HepG2 (cell line): Measurements from ENCODE around the gene GHSR. TPM values are rescaled to one million over a fixed set of nuclear protein-coding genes. Genes with fewer than 3 reads are reported as not detected.

Source experiments
- ARID5B ChIP-seq: IDR thresholded peaks from 2 replicates; pipeline ENCODE4 v1.4.0; 2020; ENCODE audit warnings: mild to moderate bottlenecking, missing genetic modification reagents
- NCOA5 ChIP-seq: sonication (generic); formaldehyde crosslinking; IDR thresholded peaks from 2 replicates; pipeline ENCODE4 v1.4.0; 2020; ENCODE audit warnings: missing genetic modification reagents
- POLR2A ChIP-seq, 2 experiments: IDR thresholded peaks; 2 replicates each; pipeline ENCODE4 v1.6.1; 2011; ENCODE audit warnings: low read depth in 2 of 2, low read length in 2 of 2, mild to moderate bottlenecking in 1 of 2, moderate library complexity in 1 of 2; ENCODE audit not compliant: insufficient read depth in 1 of 2
- POLR2AphosphoS5 ChIP-seq: IDR thresholded peaks from 2 replicates; pipeline ENCODE4 v1.6.1; 2012; ENCODE audit warnings: low read depth, low read length
- POLR2G ChIP-seq: fragments of 200-400 bp; formaldehyde crosslinking; IDR thresholded peaks from 2 replicates; pipeline ENCODE4 v1.6.1; 2018; ENCODE audit warnings: mild to moderate bottlenecking, low read depth, low read length, moderate library complexity
- ZBTB4 ChIP-seq: sonication (generic); formaldehyde crosslinking; IDR thresholded peaks from 2 replicates; pipeline ENCODE4 v1.4.0; 2020; ENCODE audit warnings: missing genetic modification reagents, mild to moderate bottlenecking, borderline replicate concordance
- ZC3H13 ChIP-seq: sonication (generic); formaldehyde crosslinking; IDR thresholded peaks from 2 replicates; pipeline ENCODE4 v1.8.1; 2023; ENCODE audit warnings: mild to moderate bottlenecking, missing genetic modification reagents, moderate library complexity
- ZNF207 ChIP-seq: fragments of 450-650 bp; IDR thresholded peaks from 2 replicates; pipeline ENCODE4 v1.6.1; 2016; ENCODE audit warnings: antibody characterized with exemption, borderline replicate concordance
- ZNF564 ChIP-seq: sonication (generic); formaldehyde crosslinking; IDR thresholded peaks from 2 replicates; pipeline ENCODE4 v1.8.1; 2023; ENCODE audit warnings: mild to moderate bottlenecking, missing genetic modification reagents
- polyA plus RNA-seq, 8 experiments: library from polyadenylated mRNA; depleted of rRNA in 3 of 8; stranded (reverse) in 7 of 8; unstranded in 1 of 8; fragments of >200 nt; fragmentation: Illumina TruSeq in 4 of 8; extraction: Trizol in 4 of 8; gene quantifications; 2 replicates each; pipeline versions ENCODE4 v1.2.1 to v1.2.3, GENCODE V29; 2011 to 2016; ENCODE audit warnings: low read depth in 4 of 8, missing spikeins in 1 of 8, mixed read lengths in 1 of 8; ENCODE audit not compliant: insufficient read depth in 1 of 8
- total RNA-seq, 5 experiments: library from RNA; depleted of rRNA; stranded (reverse); fragments of >200 nt; fragmentation: Illumina TruSeq; extraction: Trizol; gene quantifications; 2 replicates each; pipeline ENCODE4 v1.2.3, GENCODE V29; 2016; ENCODE audit warnings: low read depth in 1 of 5

Gene GHSR
- total and polyA plus RNA-seq, 2 of the 13 experiments (the other 11 are each of a cell fraction or from before 2014, with no cell fraction given), result not detected

- TF ChIP-seq ZNF207, result no peak
- peak; percentile 53 for TF ChIP-seq POLR2G
- TF ChIP-seq ARID5B (CRISPR knock-in tag), result no peak
- TF ChIP-seq ZNF564, result no peak
- TF ChIP-seq ZBTB4 (CRISPR knock-in tag), result no peak
- TF ChIP-seq ZC3H13 (CRISPR knock-in tag), result peak; percentile 42; the same call in 1 of the 2 replicates
- peak; percentile 38; the same call in 1 of the 2 replicates for TF ChIP-seq POLR2AphosphoS5
- TF ChIP-seq POLR2A (IDR thresholded peaks at IDR 0.05; ENCODE audit: insufficient read depth in 1 of 2, low read depth in 2 of 2, low read length in 2 of 2), result peak in 1 of 2 experiments; percentile 17; a peak in 1 of 4 replicates
- 0 out of 2 replicates have a peak, but pooled peaks have one; percentile 24 for TF ChIP-seq NCOA5 (CRISPR knock-in tag)
- TF ChIP-seq, all 625 proteins: peak for 10
These were observed 43.9 kb downstream of the GHSR start (continued) for GRCh38 chr3:172404237-172404962.
